ENCODE results near the gene SLC6A11. TPM values are rescaled to one million over a fixed set of nuclear protein-coding genes. Genes with fewer than 3 reads are reported as not detected.

SLC6A11 gene
- total and polyA plus RNA-seq, 2 of the 8 experiments (the other 6 are each of a cell fraction or from before 2014, with no cell fraction given), result 0.78 to 1.5 TPM

GRCh38 chr3:10804183-10804648 is 11.8 kb upstream of the SLC6A11 start (continued):
- TF ChIP-seq RBBP5 (IDR thresholded peaks at IDR 0.05; ENCODE audit: borderline replicate concordance, low read depth, low read length) (no peak), TBP (IDR thresholded peaks at IDR 0.05; ENCODE audit: low read depth, low read length) (no peak), KDM4A (IDR thresholded peaks at IDR 0.05; ENCODE audit: low read depth, low read length, severe bottlenecking) (no peak), CTBP2 (IDR thresholded peaks at IDR 0.05; ENCODE audit: borderline replicate concordance, insufficient read depth, insufficient read length, low read length) (no peak), SP2 (IDR thresholded peaks at IDR 0.05; ENCODE audit: low read length) (no peak), POLR2AphosphoS5 (IDR thresholded peaks at IDR 0.05; ENCODE audit: low read depth, low read length) (no peak), NANOG (IDR thresholded peaks at IDR 0.05; ENCODE audit: insufficient read depth, low read depth, low read length, poor library complexity, severe bottlenecking) (no peak)

Measured in H1 (cell line).